Esophagus squamous epithelium (tissue), 4 donors: Measurements from ENCODE around the gene PLSCR4.

Source experiments
- POLR2A ChIP-seq, 4 donors: fragments of 450-650 bp; IDR thresholded peaks; one replicate each; pipeline ENCODE4 v1.6.1; 2017; ENCODE audit warnings: antibody characterized with exemption in 4 of 4, mild to moderate bottlenecking in 4 of 4, moderate library complexity in 3 of 4
- TF ChIP-seq, protein P1 (sequence below), 6 experiments: fragments of 450-650 bp in 4 of 6; fragments of 200-600 bp in 2 of 6; sonication (generic) in 2 of 6; IDR thresholded peaks; one replicate each; pipeline ENCODE4 v1.5.1; 2016 to 2019; ENCODE audit warnings: antibody characterized with exemption in 6 of 6, mild to moderate bottlenecking in 4 of 6, moderate library complexity in 4 of 6

DNA sequence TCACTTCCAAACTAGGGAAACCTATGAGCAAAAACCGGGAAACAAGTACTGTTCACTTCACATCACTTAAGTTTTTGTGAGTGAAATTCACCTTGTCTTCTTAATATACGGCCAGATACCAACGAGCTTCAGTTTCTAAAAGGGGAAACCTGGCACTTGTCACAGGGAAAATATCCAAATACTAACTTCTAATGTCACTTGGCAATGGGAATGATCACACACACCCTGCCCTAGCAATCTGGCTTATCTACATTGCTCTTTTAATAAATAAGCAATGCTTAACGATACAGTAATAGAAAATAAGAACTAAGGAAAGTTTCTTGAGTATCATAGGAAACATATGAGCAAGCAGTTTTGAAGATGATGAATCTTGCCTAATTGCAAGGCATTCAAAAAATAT, 55.3 kb downstream of the PLSCR4 start:
- TF ChIP-seq, protein P1, sequence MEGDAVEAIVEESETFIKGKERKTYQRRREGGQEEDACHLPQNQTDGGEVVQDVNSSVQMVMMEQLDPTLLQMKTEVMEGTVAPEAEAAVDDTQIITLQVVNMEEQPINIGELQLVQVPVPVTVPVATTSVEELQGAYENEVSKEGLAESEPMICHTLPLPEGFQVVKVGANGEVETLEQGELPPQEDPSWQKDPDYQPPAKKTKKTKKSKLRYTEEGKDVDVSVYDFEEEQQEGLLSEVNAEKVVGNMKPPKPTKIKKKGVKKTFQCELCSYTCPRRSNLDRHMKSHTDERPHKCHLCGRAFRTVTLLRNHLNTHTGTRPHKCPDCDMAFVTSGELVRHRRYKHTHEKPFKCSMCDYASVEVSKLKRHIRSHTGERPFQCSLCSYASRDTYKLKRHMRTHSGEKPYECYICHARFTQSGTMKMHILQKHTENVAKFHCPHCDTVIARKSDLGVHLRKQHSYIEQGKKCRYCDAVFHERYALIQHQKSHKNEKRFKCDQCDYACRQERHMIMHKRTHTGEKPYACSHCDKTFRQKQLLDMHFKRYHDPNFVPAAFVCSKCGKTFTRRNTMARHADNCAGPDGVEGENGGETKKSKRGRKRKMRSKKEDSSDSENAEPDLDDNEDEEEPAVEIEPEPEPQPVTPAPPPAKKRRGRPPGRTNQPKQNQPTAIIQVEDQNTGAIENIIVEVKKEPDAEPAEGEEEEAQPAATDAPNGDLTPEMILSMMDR (IDR thresholded peaks at IDR 0.05), result no peak
- no peak for TF ChIP-seq POLR2A (IDR thresholded peaks at IDR 0.05)
